ENCODE results near the gene ARL6.
A peak's percentile ranks its signal among the peaks of the same experiment; 100 is the strongest.
"Not testable (repeated sequence)": the region's sequence is repeated elsewhere in the genome, so short reads cannot be mapped to it uniquely, and the experiment has no call there.

ARL6 gene

GRCh38 chr3:97821774-97822358, 57.3 kb downstream of the ARL6 start, which contains the start of gene CRYBG3:
Gene CRYBG3 (plus strand): TSS chr3:97822011. CDS start chr3:97822207, 196 bp downstream.
- peak; percentile 91 for DNase-seq

- DNase-seq: peak; percentile 77
Observed at GRCh38 chr3:97822359-97822775, 57.8 kb downstream of the ARL6 start.

GRCh38 chr3:97823046-97824004, 58.8 kb downstream of the ARL6 start:
- peak; percentile 36 for DNase-seq

- DNase-seq: no peak
Observed at GRCh38 chr3:97825101-97825500, 60.5 kb downstream of the ARL6 start.

- no peak for DNase-seq
Observed at GRCh38 chr3:97827741-97828471, 63.3 kb downstream of the ARL6 start.

- DNase-seq: no peak
Observed at GRCh38 chr3:97829198-97829597, 64.6 kb downstream of the ARL6 start.

- DNase-seq: no peak
Observed at GRCh38 chr3:97830638-97831037, 66.1 kb downstream of the ARL6 start.

- no peak for DNase-seq
Observed at GRCh38 chr3:97831140-97831539, 66.6 kb downstream of the ARL6 start.

- DNase-seq: not testable (repeated sequence)
Observed at GRCh38 chr3:97833184-97833583, 68.6 kb downstream of the ARL6 start.

GRCh38 chr3:97835761-97836160, 71.2 kb downstream of the ARL6 start:
- no peak for DNase-seq

GRCh38 chr3:97838393-97838792, 73.8 kb downstream of the ARL6 start:
- no peak for DNase-seq

- no peak for DNase-seq
Observed at GRCh38 chr3:97839944-97840343, 75.4 kb downstream of the ARL6 start.

- no peak for DNase-seq
Observed at GRCh38 chr3:97841304-97841703, 76.7 kb downstream of the ARL6 start.

- no peak for DNase-seq
Observed at GRCh38 chr3:97841956-97842355, 77.4 kb downstream of the ARL6 start.

GRCh38 chr3:97848779-97849178, 84.2 kb downstream of the ARL6 start:
- no peak for DNase-seq

Measured in right hindlimb (tissue), 1 donor.